Retinal pigment epithelial cell (primary cell): Measurements from ENCODE around the gene SDK1.

Experiments used
- DNase-seq: peaks from one replicate; pipeline ENCODE4 v3.0.0-alpha.2; 2010; ENCODE audit warnings: low read depth
- H3K4me3 ChIP-seq: 2 replicates; pipeline ENCODE4 v1.5.1; 2011; ENCODE audit warnings: mild to moderate bottlenecking, low read length, control low read depth, moderate library complexity
- CTCF ChIP-seq: conservative IDR thresholded peaks from 2 replicates; pipeline ENCODE4 v1.5.1; 2011; ENCODE audit warnings: low read depth, low read length, control low read depth, inconsistent platforms

The SDK1 gene

GRCh38 chr7:3552499-3552898 lies 251.4 kb downstream of the SDK1 start:
- TF ChIP-seq CTCF, result no peak
- no peak for DNase-seq
- no peak overlapping the region for H3K4me3 ChIP-seq

GRCh38 chr7:3558400-3558799 lies 257.3 kb downstream of the SDK1 start:
- no peak for TF ChIP-seq CTCF
- no peak overlapping the region for H3K4me3 ChIP-seq
- DNase-seq, result no peak

GRCh38 chr7:3559278-3559677 lies 258.2 kb downstream of the SDK1 start:
- no peak overlapping the region for H3K4me3 ChIP-seq
- TF ChIP-seq CTCF, result no peak
- peak; percentile 66 for DNase-seq

- no peak for TF ChIP-seq CTCF
Measured at GRCh38 chr7:3560495-3560894, 259.4 kb downstream of the SDK1 start.

GRCh38 chr7:3561932-3562331 lies 260.9 kb downstream of the SDK1 start:
- no peak for DNase-seq
- no peak for TF ChIP-seq CTCF
- H3K4me3 ChIP-seq, result no peak overlapping the region

More at GRCh38 chr7:3560495-3560894, 259.4 kb downstream of the SDK1 start:
- DNase-seq, result no peak
- H3K4me3 ChIP-seq, result no peak overlapping the region

- no peak for TF ChIP-seq CTCF
- no peak for DNase-seq
- H3K4me3 ChIP-seq, result no peak overlapping the region
Measured at GRCh38 chr7:3564231-3564630, 263.2 kb downstream of the SDK1 start.

- no peak for DNase-seq
- TF ChIP-seq CTCF, result no peak
- no peak overlapping the region for H3K4me3 ChIP-seq
Measured at GRCh38 chr7:3568516-3568915, 267.5 kb downstream of the SDK1 start.
